Measurements from ENCODE around the gene PLEKHH2.

PLEKHH2 gene

GRCh38 chr2:43622931-43623451, 14.1 kb upstream of the PLEKHH2 start:
- TF ChIP-seq CTCF (IDR thresholded peaks at IDR 0.05): no peak

GRCh38 chr2:43631618-43632317, 5.3 kb upstream of the PLEKHH2 start:
- no peak for TF ChIP-seq CTCF (IDR thresholded peaks at IDR 0.05)

GRCh38 chr2:43634604-43635306, 2.3 kb upstream of the PLEKHH2 start:
- TF ChIP-seq CTCF (IDR thresholded peaks at IDR 0.05): no peak

GRCh38 chr2:43636621-43637020, 439 bp upstream of the PLEKHH2 start:
- no peak for TF ChIP-seq CTCF (IDR thresholded peaks at IDR 0.05)

- no peak for TF ChIP-seq CTCF (IDR thresholded peaks at IDR 0.05)
Observed at GRCh38 chr2:43642363-43642762, 5.3 kb downstream of the PLEKHH2 start.

- no peak for TF ChIP-seq CTCF (IDR thresholded peaks at IDR 0.05)
Observed at GRCh38 chr2:43643680-43644079, 6.6 kb downstream of the PLEKHH2 start.

- no peak for TF ChIP-seq CTCF (IDR thresholded peaks at IDR 0.05)
Observed at GRCh38 chr2:43648994-43649701, 12.1 kb downstream of the PLEKHH2 start.
